ENCODE measurements around the gene TMEM131L. TPM values are rescaled to one million over a fixed set of nuclear protein-coding genes. Genes with fewer than 3 reads are reported as not detected.

Gene TMEM131L
- total RNA-seq, 1 donor = 9.0 TPM

- peak; percentile 87 for DNase-seq (ENCODE audit: insufficient read length, low spot score, missing footprints)
- Histone ChIP-seq H3K27ac (ENCODE audit: low read depth, low read length) (peak overlapping the region; percentile 85), H3K4me1 (ENCODE audit: insufficient read depth, low read length) (peaks cover 35% of the 10 kb centered on the region), H3K4me2 (ENCODE audit: insufficient read depth, low read length) (peak overlapping the region; percentile 63), H2AFZ (ENCODE audit: low read length) (no peak overlapping the region), H3K36me3 (ENCODE audit: insufficient read depth, low read length) (no peaks in the 10 kb centered on the region), H4K20me1 (ENCODE audit: insufficient read depth, low read length) (no peaks in the 10 kb centered on the region), H3K27me3 (ENCODE audit: insufficient read depth, low read length) (no peaks in the 10 kb centered on the region), H3K9me3 (ENCODE audit: low read depth, low read length) (no peaks in the 10 kb centered on the region), H3K79me2 (ENCODE audit: insufficient read depth, low read length) (no peaks in the 10 kb centered on the region), H3K4me3 (ENCODE audit: insufficient read depth, low read length) (no peak overlapping the region)
- TF ChIP-seq CTCF (IDR thresholded peaks at IDR 0.05; ENCODE audit: extremely low read depth, low read depth, low read length) = no peak
Observed at GRCh38 chr4:153513596-153513995, 47.4 kb downstream of the TMEM131L start.

- Histone ChIP-seq H3K4me2 (ENCODE audit: insufficient read depth, low read length) (peak overlapping the region; percentile 63), H2AFZ (ENCODE audit: low read length) (no peak overlapping the region), H4K20me1 (ENCODE audit: insufficient read depth, low read length) (no peaks in the 10 kb centered on the region), H3K27me3 (ENCODE audit: insufficient read depth, low read length) (no peaks in the 10 kb centered on the region), H3K27ac (ENCODE audit: low read depth, low read length) (peak overlapping the region; percentile 85), H3K4me3 (ENCODE audit: insufficient read depth, low read length) (no peak overlapping the region), H3K4me1 (ENCODE audit: insufficient read depth, low read length) (peaks cover 39% of the 10 kb centered on the region), H3K9me3 (ENCODE audit: low read depth, low read length) (no peaks in the 10 kb centered on the region), H3K36me3 (ENCODE audit: insufficient read depth, low read length) (no peaks in the 10 kb centered on the region), H3K79me2 (ENCODE audit: insufficient read depth, low read length) (no peaks in the 10 kb centered on the region)
- DNase-seq (ENCODE audit: insufficient read length, low spot score, missing footprints) = peak; percentile 69
- no peak for TF ChIP-seq CTCF (IDR thresholded peaks at IDR 0.05; ENCODE audit: extremely low read depth, low read depth, low read length)
Observed at GRCh38 chr4:153514001-153514526, 47.9 kb downstream of the TMEM131L start.

- Histone ChIP-seq H3K27me3 (ENCODE audit: insufficient read depth, low read length) (no peaks in the 10 kb centered on the region), H3K36me3 (ENCODE audit: insufficient read depth, low read length) (no peaks in the 10 kb centered on the region), H3K4me2 (ENCODE audit: insufficient read depth, low read length) (peak overlapping the region; percentile 63), H4K20me1 (ENCODE audit: insufficient read depth, low read length) (no peaks in the 10 kb centered on the region), H3K79me2 (ENCODE audit: insufficient read depth, low read length) (no peaks in the 10 kb centered on the region), H2AFZ (ENCODE audit: low read length) (no peak overlapping the region), H3K4me3 (ENCODE audit: insufficient read depth, low read length) (no peak overlapping the region), H3K4me1 (ENCODE audit: insufficient read depth, low read length) (peaks cover 44% of the 10 kb centered on the region), H3K9me3 (ENCODE audit: low read depth, low read length) (no peaks in the 10 kb centered on the region), H3K27ac (ENCODE audit: low read depth, low read length) (peak overlapping the region; percentile 85)
- DNase-seq (ENCODE audit: insufficient read length, low spot score, missing footprints) = no peak
- no peak for TF ChIP-seq CTCF (IDR thresholded peaks at IDR 0.05; ENCODE audit: extremely low read depth, low read depth, low read length)
Observed at GRCh38 chr4:153514688-153515426, 48.7 kb downstream of the TMEM131L start.

- H3K4me1 ChIP-seq (ENCODE audit: insufficient read depth, low read length) = peaks cover 40% of the 10 kb centered on the region
- no peak for TF ChIP-seq CTCF (IDR thresholded peaks at IDR 0.05; ENCODE audit: extremely low read depth, low read depth, low read length)
Observed at GRCh38 chr4:153517159-153517558, 51.0 kb downstream of the TMEM131L start.

More at GRCh38 chr4:153517159-153517558, 51.0 kb downstream of the TMEM131L start:
- H3K36me3 ChIP-seq (ENCODE audit: insufficient read depth, low read length) = no peaks in the 10 kb centered on the region
- H4K20me1 ChIP-seq (ENCODE audit: insufficient read depth, low read length) = no peaks in the 10 kb centered on the region
- no peaks in the 10 kb centered on the region for H3K27me3 ChIP-seq (ENCODE audit: insufficient read depth, low read length)
- DNase-seq (ENCODE audit: insufficient read length, low spot score, missing footprints) = no peak
- no peak overlapping the region for H3K4me3 ChIP-seq (ENCODE audit: insufficient read depth, low read length)
- H3K9me3 ChIP-seq (ENCODE audit: low read depth, low read length) = no peaks in the 10 kb centered on the region
- no peak overlapping the region for H3K27ac ChIP-seq (ENCODE audit: low read depth, low read length)
- H3K4me2 ChIP-seq (ENCODE audit: insufficient read depth, low read length) = no peak overlapping the region
- no peak overlapping the region for H2AFZ ChIP-seq (ENCODE audit: low read length)
- H3K79me2 ChIP-seq (ENCODE audit: insufficient read depth, low read length) = no peaks in the 10 kb centered on the region
